ENCODE data around the gene APOC1.
"Not testable (repeated sequence)": the region's sequence is repeated elsewhere in the genome, so short reads cannot be mapped to it uniquely, and the experiment has no call there.

The APOC1 gene

GRCh38 chr19:44905437-44906160 is 8.8 kb upstream of the APOC1 start, which contains the start of gene APOE:
Gene APOE, plus strand, starts transcription at chr19:44905796. Its CDS starts 829 bp downstream, at chr19:44906625.
- DNase-seq = peak in 1 of 3 donors; percentile 13
- Histone ChIP-seq H3K9me3 (ENCODE audit: control extremely low read depth in 1 of 5, control insufficient read depth in 4 of 5, insufficient read depth in 2 of 5, low read depth in 1 of 5, low read length in 4 of 5) (no peaks in the 10 kb centered on the region), H3K27ac (ENCODE audit: insufficient read depth in 1 of 2, low read depth in 1 of 2, low read length in 2 of 2, poor library complexity in 1 of 2, severe bottlenecking in 2 of 2) (peak within 1 kb of the TSS in 1 of 2 experiments; percentile 66), H3K27me3 (replicated peaks in 2 of 5; ENCODE audit: control insufficient read depth in 4 of 5, insufficient read depth in 5 of 5, low read length in 4 of 5) (peaks cover 0 to 23% (median 4%) of the 10 kb centered on the region in 5 experiments), H3K4me3 (ENCODE audit: control insufficient read depth in 1 of 7, extremely low read depth in 1 of 7, insufficient read depth in 4 of 7, low read depth in 2 of 7, low read length in 6 of 7) (peak within 1 kb of the TSS in 3 of 7 experiments; percentile 11 to 39 (median 28)), H3K36me3 (ENCODE audit: control insufficient read depth in 4 of 4, insufficient read depth in 4 of 4, low read length in 3 of 4) (peaks cover 2 to 37% (median 16%) of the 10 kb centered on the region in 4 experiments), H3K4me1 (ENCODE audit: control extremely low read depth in 1 of 4, control insufficient read depth in 4 of 4, insufficient read depth in 4 of 4, low read length in 3 of 4) (peaks cover 0 to 15% (median 13%) of the 10 kb centered on the region in 4 experiments)
- WGBS (ENCODE audit: insufficient coverage) = 2% methylated on average over 14 of the region's 20 CpGs
- ChIA-PET POLR2A (interaction anchor here (0.5 to 0.6 kb wide), 3 partner anchors 11 to 35 kb away, joined by 3 to 7 read pairs (median 5); no protein-coding TSS in a partner anchor), CTCF (interaction anchor here (0.6 to 7.9 kb wide), 8 partner anchors 11 to 160 kb away, joined by 3 to 102 read pairs (median 4); partner anchors contain the start of gene CLPTM1)

GRCh38 chr19:44907613-44908012 is 6.8 kb upstream of the APOC1 start:
- Histone ChIP-seq H3K36me3 (ENCODE audit: control insufficient read depth in 4 of 4, insufficient read depth in 4 of 4, low read length in 3 of 4) (peaks cover 0 to 19% (median 3%) of the 10 kb centered on the region in 4 experiments), H3K27ac (ENCODE audit: insufficient read depth in 1 of 2, low read depth in 1 of 2, low read length in 2 of 2, poor library complexity in 1 of 2, severe bottlenecking in 2 of 2) (no peak overlapping the region), H3K27me3 (replicated peaks in 2 of 5; ENCODE audit: control insufficient read depth in 4 of 5, insufficient read depth in 5 of 5, low read length in 4 of 5) (peaks cover 0 to 23% (median 4%) of the 10 kb centered on the region in 5 experiments), H3K9me3 (ENCODE audit: control extremely low read depth in 1 of 5, control insufficient read depth in 4 of 5, insufficient read depth in 2 of 5, low read depth in 1 of 5, low read length in 4 of 5) (no peaks in the 10 kb centered on the region), H3K4me3 (ENCODE audit: control insufficient read depth in 1 of 7, extremely low read depth in 1 of 7, insufficient read depth in 4 of 7, low read depth in 2 of 7, low read length in 6 of 7) (no peak overlapping the region), H3K4me1 (ENCODE audit: control extremely low read depth in 1 of 4, control insufficient read depth in 4 of 4, insufficient read depth in 4 of 4, low read length in 3 of 4) (peaks cover 0 to 22% (median 20%) of the 10 kb centered on the region in 4 experiments)
- ChIA-PET CTCF (interaction anchor here (1.0 to 10.3 kb wide), 3 partner anchors 18 to 48 kb away, joined by 4 to 72 read pairs (median 11); no protein-coding TSS in a partner anchor), POLR2A (no interaction called here)
- WGBS (ENCODE audit: insufficient coverage) = 98% methylated on average over 11 of the region's 12 CpGs
- no peak for DNase-seq

GRCh38 chr19:44908074-44908835 is 6.2 kb upstream of the APOC1 start:
- CTCF ChIA-PET = interaction anchor here (1.0 to 10.3 kb wide), 3 partner anchors 18 to 48 kb away, joined by 4 to 72 read pairs (median 11); no protein-coding TSS in a partner anchor
- peaks cover 0 to 13% (median under 1%) of the 10 kb centered on the region in 4 experiments for H3K36me3 ChIP-seq (ENCODE audit: control insufficient read depth in 4 of 4, insufficient read depth in 4 of 4, low read length in 3 of 4)
- 97% methylated on average over 40 of the region's 46 CpGs for WGBS (ENCODE audit: insufficient coverage)
- no peak overlapping the region for H3K4me3 ChIP-seq (ENCODE audit: control insufficient read depth in 1 of 7, extremely low read depth in 1 of 7, insufficient read depth in 4 of 7, low read depth in 2 of 7, low read length in 6 of 7)
- H3K4me1 ChIP-seq (ENCODE audit: control extremely low read depth in 1 of 4, control insufficient read depth in 4 of 4, insufficient read depth in 4 of 4, low read length in 3 of 4) = peaks cover 0 to 27% (median 21%) of the 10 kb centered on the region in 4 experiments
- peaks cover 0 to 23% (median 4%) of the 10 kb centered on the region in 5 experiments for H3K27me3 ChIP-seq (replicated peaks in 2 of 5; ENCODE audit: control insufficient read depth in 4 of 5, insufficient read depth in 5 of 5, low read length in 4 of 5)
- DNase-seq = no peak
- no peaks in the 10 kb centered on the region for H3K9me3 ChIP-seq (ENCODE audit: control extremely low read depth in 1 of 5, control insufficient read depth in 4 of 5, insufficient read depth in 2 of 5, low read depth in 1 of 5, low read length in 4 of 5)
- H3K27ac ChIP-seq (ENCODE audit: insufficient read depth in 1 of 2, low read depth in 1 of 2, low read length in 2 of 2, poor library complexity in 1 of 2, severe bottlenecking in 2 of 2) = no peak overlapping the region
- POLR2A ChIA-PET = no interaction called here

GRCh38 chr19:44908836-44909261 is 5.6 kb upstream of the APOC1 start:
- no peak for DNase-seq
- H3K4me1 ChIP-seq (ENCODE audit: control extremely low read depth in 1 of 4, control insufficient read depth in 4 of 4, insufficient read depth in 4 of 4, low read length in 3 of 4) = peaks cover 0 to 31% (median 22%) of the 10 kb centered on the region in 4 experiments
- peaks cover 0 to 23% (median 4%) of the 10 kb centered on the region in 5 experiments for H3K27me3 ChIP-seq (replicated peaks in 2 of 5; ENCODE audit: control insufficient read depth in 4 of 5, insufficient read depth in 5 of 5, low read length in 4 of 5)
- H3K4me3 ChIP-seq (ENCODE audit: control insufficient read depth in 1 of 7, extremely low read depth in 1 of 7, insufficient read depth in 4 of 7, low read depth in 2 of 7, low read length in 6 of 7) = no peak overlapping the region
- H3K27ac ChIP-seq (ENCODE audit: insufficient read depth in 1 of 2, low read depth in 1 of 2, low read length in 2 of 2, poor library complexity in 1 of 2, severe bottlenecking in 2 of 2) = no peak overlapping the region
- POLR2A ChIA-PET = no interaction called here
- peaks cover 0 to 8% (median 0%) of the 10 kb centered on the region in 4 experiments for H3K36me3 ChIP-seq (ENCODE audit: control insufficient read depth in 4 of 4, insufficient read depth in 4 of 4, low read length in 3 of 4)
- 97% methylated on average over 41 of the region's 44 CpGs for WGBS (ENCODE audit: insufficient coverage)
- H3K9me3 ChIP-seq (ENCODE audit: control extremely low read depth in 1 of 5, control insufficient read depth in 4 of 5, insufficient read depth in 2 of 5, low read depth in 1 of 5, low read length in 4 of 5) = no peaks in the 10 kb centered on the region
- CTCF ChIA-PET = interaction anchor here (10.3 kb wide), 1 partner anchor 43 kb away, joined by 72 read pairs; no protein-coding TSS in a partner anchor

- DNase-seq = peak in 1 of 3 donors; percentile 22
- ChIA-PET POLR2A (no interaction called here), CTCF (interaction anchor here (0.7 to 10.3 kb wide), 4 partner anchors 20 to 186 kb away, joined by 3 to 72 read pairs (median 4); no protein-coding TSS in a partner anchor)
- WGBS (ENCODE audit: insufficient coverage) = 100% methylated on average over 2 of the region's 5 CpGs
- Histone ChIP-seq H3K4me3 (ENCODE audit: control insufficient read depth in 1 of 7, extremely low read depth in 1 of 7, insufficient read depth in 4 of 7, low read depth in 2 of 7, low read length in 6 of 7) (no peak overlapping the region), H3K27me3 (replicated peaks in 2 of 5; ENCODE audit: control insufficient read depth in 4 of 5, insufficient read depth in 5 of 5, low read length in 4 of 5) (peaks cover 0 to 23% (median 4%) of the 10 kb centered on the region in 5 experiments), H3K4me1 (ENCODE audit: control extremely low read depth in 1 of 4, control insufficient read depth in 4 of 4, insufficient read depth in 4 of 4, low read length in 3 of 4) (peaks cover 0 to 40% (median 31%) of the 10 kb centered on the region in 4 experiments), H3K27ac (ENCODE audit: insufficient read depth in 1 of 2, low read depth in 1 of 2, low read length in 2 of 2, poor library complexity in 1 of 2, severe bottlenecking in 2 of 2) (peak overlapping the region in 1 of 2 experiments; percentile 25), H3K9me3 (ENCODE audit: control extremely low read depth in 1 of 5, control insufficient read depth in 4 of 5, insufficient read depth in 2 of 5, low read depth in 1 of 5, low read length in 4 of 5) (no peaks in the 10 kb centered on the region), H3K36me3 (ENCODE audit: control insufficient read depth in 4 of 4, insufficient read depth in 4 of 4, low read length in 3 of 4) (no peaks in the 10 kb centered on the region)
Measured at GRCh38 chr19:44909775-44910174, 4.6 kb upstream of the APOC1 start.

GRCh38 chr19:44911896-44912295 is 2.5 kb upstream of the APOC1 start:
- WGBS (ENCODE audit: insufficient coverage) = 96% methylated on average over 3 of the region's 6 CpGs
- H3K36me3 ChIP-seq (ENCODE audit: control insufficient read depth in 4 of 4, insufficient read depth in 4 of 4, low read length in 3 of 4) = not testable (repeated sequence)

More at GRCh38 chr19:44911896-44912295, 2.5 kb upstream of the APOC1 start:
- H3K4me3 ChIP-seq (ENCODE audit: control insufficient read depth in 1 of 7, extremely low read depth in 1 of 7, insufficient read depth in 4 of 7, low read depth in 2 of 7, low read length in 6 of 7); H3K27me3 ChIP-seq (replicated peaks in 2 of 5; ENCODE audit: control insufficient read depth in 4 of 5, insufficient read depth in 5 of 5, low read length in 4 of 5); DNase-seq; H3K9me3 ChIP-seq (ENCODE audit: control extremely low read depth in 1 of 5, control insufficient read depth in 4 of 5, insufficient read depth in 2 of 5, low read depth in 1 of 5, low read length in 4 of 5); H3K27ac ChIP-seq (ENCODE audit: insufficient read depth in 1 of 2, low read depth in 1 of 2, low read length in 2 of 2, poor library complexity in 1 of 2, severe bottlenecking in 2 of 2): not testable (repeated sequence)
- ChIA-PET POLR2A (interaction anchor here (0.7 kb wide), 1 partner anchor 118 kb away, joined by 3 read pairs; no protein-coding TSS in a partner anchor), CTCF (interaction anchor here (1.3 to 10.3 kb wide), 5 partner anchors 10 to 48 kb away, joined by 5 to 72 read pairs (median 5); no protein-coding TSS in a partner anchor)
- H3K4me1 ChIP-seq (ENCODE audit: control extremely low read depth in 1 of 4, control insufficient read depth in 4 of 4, insufficient read depth in 4 of 4, low read length in 3 of 4) = peaks cover 0 to 35% (median 21%) of the 10 kb centered on the region in 4 experiments

Data from common myeloid progenitor, CD34-positive (primary cell).